HG02981 (cell line): ENCODE results near the gene TEK.
"Not testable (repeated sequence)": the region's sequence is repeated elsewhere in the genome, so short reads cannot be mapped to it uniquely, and the experiment has no call there.

ENCODE experiments used
- ATAC-seq: cut with Tn5 transposase; IDR thresholded peaks from one replicate; pipeline ENCODE4 v1.9.1; 2021; ENCODE audit warnings: mild to moderate bottlenecking, moderate library complexity; ENCODE audit not compliant: unreplicated experiment

TEK gene

DNA sequence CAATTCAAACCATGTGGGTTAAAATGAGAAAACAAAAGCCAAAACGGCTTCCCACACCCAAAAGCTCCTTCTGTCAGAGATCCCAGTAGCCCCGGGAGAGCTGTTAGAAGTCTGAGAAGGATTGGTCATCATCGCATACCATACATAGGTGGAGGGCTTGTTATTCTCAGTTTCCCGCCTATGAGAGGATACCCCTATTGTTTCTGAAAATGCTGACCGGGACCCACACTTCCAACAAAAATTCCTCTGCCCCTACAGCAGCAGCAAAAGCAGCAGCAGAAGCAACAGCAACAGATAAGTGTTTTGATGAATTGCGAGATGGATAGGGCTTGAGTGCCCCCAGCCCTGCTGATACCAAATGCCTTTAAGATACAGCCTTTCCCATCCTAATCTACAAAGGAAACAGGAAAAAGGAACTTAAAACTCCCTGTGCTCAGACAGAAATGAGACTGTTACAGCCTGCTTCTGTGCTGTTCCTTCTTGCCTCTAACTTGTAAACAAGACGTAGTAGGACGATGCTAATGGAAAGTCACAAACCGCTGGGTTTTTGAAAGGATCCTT is at the start of gene TEK:
Gene TEK (plus strand): TSS at position 245 of the 561 bp plus-strand sequence. CDS start 366 bp downstream, outside the sequence.
- no peak for ATAC-seq

- no peak for ATAC-seq
Observed at GRCh38 chr9:27059412-27059811, 49.6 kb upstream of the TEK start.

- no peak for ATAC-seq
Observed at GRCh38 chr9:27059907-27060306, 49.1 kb upstream of the TEK start.

GRCh38 chr9:27065288-27065687 is 43.7 kb upstream of the TEK start:
- no peak for ATAC-seq

DNA sequence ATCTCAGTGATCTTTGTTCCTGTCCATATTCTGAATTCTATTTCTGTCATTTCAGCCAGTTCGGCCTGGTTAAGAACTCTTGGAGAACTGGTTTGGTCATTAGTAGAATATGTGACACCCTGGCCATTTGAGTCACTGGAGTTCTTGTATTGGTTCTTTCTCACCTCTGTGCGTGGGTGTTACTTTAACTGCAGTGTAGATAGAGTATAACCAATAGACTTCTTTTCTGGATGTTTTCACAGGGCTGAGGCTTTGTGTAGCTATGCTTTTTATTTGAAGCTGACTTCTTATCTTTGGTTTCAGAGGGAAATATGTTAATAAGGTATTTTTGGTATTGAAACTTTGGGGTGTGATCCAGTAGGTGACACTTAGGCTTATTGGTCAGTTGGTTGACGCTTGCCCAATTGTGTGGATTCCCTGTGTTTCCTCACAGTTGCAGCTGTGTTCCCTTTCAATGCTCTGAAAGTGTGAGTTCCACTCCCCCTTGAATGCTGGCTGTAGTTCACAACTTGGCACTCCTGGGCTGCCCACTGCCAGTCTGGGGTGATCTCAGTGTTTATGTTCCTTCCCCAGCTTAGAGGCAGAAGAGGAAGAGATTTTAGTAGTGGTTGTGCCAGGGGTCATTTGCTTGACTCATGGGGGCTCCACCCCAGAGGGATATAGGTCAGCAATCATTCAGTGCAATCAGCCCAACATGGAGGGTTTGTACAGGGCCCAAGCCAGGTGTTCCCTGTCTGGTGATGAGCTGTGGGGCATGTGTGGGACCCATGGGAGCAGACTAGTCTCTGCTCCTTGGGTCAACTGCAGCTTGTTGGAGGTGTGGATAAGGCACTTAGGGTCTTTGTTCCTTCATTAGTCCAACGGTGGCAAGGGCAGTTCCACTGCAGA is 34.9 kb upstream of the TEK start:
- no peak for ATAC-seq

DNA sequence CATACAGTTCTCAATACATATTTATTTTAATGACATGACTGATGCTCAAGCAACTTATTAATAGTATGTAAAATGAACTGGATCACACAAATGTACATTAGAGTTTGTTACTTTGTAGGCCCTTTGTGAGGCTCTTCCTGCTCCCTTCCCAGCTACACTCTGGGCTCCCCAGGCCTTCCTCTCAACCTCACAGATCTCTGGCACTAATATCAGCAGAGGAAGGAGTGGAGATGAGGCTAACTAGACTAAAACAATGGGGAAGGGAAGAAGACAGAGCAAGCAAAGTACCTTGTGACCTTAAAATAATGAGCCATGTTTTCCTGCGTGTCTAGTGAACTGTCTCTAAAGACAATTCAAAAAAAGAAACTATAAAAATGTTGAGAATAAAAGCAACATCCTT is 30.3 kb upstream of the TEK start:
- ATAC-seq = no peak

DNA sequence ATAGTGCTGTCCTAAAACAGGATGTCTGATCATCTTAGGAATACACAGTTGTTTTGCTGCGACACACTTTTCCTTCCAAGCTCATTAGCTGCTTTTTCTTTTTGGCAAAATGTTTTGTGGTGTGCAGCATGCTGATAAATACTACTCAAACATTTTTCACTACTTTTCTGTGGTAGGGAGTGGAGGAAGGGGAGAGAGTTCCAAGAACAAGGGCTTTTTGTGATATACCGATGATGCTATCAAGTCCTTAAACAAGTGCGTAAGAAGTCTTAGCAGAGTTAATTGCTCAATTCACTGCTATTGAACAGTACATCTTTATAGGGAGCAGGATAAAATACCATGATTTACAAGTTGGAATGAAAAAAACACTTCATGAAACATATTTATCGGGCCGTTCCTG is 23.6 kb upstream of the TEK start:
- no peak for ATAC-seq

DNA sequence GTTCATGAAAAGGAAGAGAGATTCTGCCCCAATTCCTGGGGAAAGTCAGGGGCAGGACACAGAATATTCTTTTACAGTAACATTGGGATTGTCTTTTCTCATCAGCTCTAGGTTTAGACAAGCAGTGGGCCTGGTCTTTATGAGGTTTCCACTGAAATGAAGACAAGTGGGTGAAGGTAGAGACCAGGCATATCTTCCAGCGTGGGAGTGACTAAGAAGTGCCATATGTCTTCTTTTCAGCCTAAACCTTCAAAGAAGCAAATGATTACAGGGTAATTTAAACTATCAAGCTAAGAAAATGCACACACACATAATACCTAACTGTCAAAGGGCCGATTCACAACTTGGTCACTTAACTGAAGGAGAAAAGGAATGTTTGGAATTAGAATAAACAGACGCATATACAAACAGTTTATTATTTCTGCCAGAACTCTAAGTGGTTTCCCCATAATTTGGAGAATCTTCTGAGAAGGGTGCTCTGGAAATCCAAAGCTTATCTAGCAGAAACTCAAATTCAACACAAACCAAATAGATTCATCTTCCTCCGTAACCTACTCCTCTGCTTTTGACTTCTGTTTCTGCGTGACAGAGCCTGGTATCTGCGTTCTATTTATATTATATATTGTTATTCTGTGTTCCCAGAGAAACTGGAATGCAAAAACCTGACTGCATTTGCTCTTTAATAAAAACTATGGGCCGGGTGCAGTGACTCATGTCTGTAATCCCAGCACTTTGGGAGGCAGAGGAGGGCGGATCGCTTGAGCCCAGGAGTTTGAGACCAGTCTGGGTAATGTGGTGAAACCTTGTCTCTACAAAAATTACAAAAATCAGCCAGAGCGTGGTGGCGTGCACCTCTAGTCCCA is 22.0 kb upstream of the TEK start:
- ATAC-seq = no peak

- ATAC-seq = no peak
Observed at GRCh38 chr9:27088981-27089380, 20.0 kb upstream of the TEK start.

GRCh38 chr9:27089706-27090105 is 19.3 kb upstream of the TEK start:
- ATAC-seq = no peak

- no peak for ATAC-seq
Observed at GRCh38 chr9:27090231-27090630, 18.8 kb upstream of the TEK start.

DNA sequence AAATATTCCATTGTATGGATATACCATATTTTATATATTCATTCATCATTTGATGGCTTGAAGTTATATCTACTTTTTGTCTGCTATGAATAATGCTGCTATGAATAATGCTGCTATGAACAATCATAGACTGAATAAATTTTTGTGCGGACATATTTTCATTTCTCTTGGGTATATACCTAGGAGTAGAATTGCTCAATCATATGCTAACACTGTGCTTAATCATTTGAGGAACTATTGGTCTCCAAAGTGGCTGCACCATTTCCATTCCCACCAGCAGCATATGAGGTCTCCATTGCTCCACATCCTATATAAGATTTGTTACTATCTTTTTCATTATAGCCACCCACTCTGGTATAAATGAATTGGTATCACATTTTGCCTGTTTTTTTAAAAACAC is 18.3 kb upstream of the TEK start:
- no peak for ATAC-seq

GRCh38 chr9:27092496-27092895 is 16.5 kb upstream of the TEK start:
- ATAC-seq = not testable (repeated sequence)

GRCh38 chr9:27093384-27094067 is 15.5 kb upstream of the TEK start:
- ATAC-seq = not testable (repeated sequence)

- no peak for ATAC-seq
Observed at GRCh38 chr9:27094640-27095298, 14.3 kb upstream of the TEK start.

DNA sequence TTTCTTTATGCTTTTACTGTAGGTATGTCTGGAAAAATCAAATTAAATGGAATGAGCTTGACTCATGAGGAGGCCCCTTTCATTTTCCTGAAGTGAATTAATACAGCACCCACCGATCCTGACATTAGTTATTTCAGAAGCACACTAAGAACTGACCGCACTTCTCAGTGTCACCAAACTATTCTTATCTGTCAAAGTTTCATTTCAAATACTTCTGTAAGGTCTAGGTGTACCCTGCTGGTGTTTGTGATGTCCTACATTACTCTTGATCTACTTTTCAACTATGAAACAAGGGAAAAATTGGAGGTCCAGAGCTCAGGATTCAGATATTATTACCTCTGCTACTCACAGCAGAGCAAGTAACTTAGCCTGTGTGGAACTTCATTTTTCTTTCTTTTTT is 1.8 kb upstream of the TEK start:
- no peak for ATAC-seq

GRCh38 chr9:27109621-27110020 is 596 bp downstream of the TEK start:
- ATAC-seq = no peak

- no peak for ATAC-seq
Observed at GRCh38 chr9:27110181-27110580, 1.2 kb downstream of the TEK start.

DNA sequence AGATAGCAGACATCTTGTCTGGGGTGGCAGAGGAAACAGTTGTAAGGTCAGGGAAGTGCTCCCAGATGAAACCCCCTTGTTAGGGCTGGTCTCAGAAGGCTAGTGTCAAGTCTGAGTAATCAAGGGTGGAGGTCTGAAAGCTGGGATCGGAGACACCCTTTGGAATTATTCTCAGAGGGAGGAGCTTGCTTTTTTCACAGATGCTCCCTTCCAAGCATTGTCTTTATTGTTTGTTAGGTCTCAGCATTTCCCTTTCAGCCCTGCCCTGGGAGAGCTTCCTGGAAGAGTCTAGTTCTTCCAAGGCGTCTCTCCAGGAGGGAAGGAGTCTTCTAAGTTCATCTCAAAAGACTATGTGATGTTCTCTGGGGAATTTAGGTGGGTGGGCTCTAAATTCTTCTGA is 3.2 kb downstream of the TEK start:
- no peak for ATAC-seq

- ATAC-seq = no peak
Observed at GRCh38 chr9:27117489-27118135, 8.6 kb downstream of the TEK start.
